ENCODE measurements around the gene RILP. TPM values are rescaled to one million over a fixed set of nuclear protein-coding genes. Genes with fewer than 3 reads are reported as not detected.
A peak's percentile ranks its signal among the peaks of the same experiment; 100 is the strongest.

The RILP gene
- total RNA-seq, 2 experiments from 2014 or later = 1.3 to 1.5 TPM

GRCh38 chr17:1643999-1644492 is 5.6 kb downstream of the RILP start:
- H3K36me3 ChIP-seq (ENCODE audit: insufficient read depth, low read length) = no peaks in the 10 kb centered on the region
- ChIA-PET POLR2A (interaction anchor here (0.6 to 0.7 kb wide), 2 partner anchors 16 to 120 kb away, joined by 3 read pairs; no protein-coding TSS in a partner anchor), CTCF (interaction anchor here (1.4 kb wide), 1 partner anchor 14 kb away, joined by 6 read pairs; no protein-coding TSS in a partner anchor)
- peaks cover 0 to 5% of the 10 kb centered on the region in 2 experiments for H3K9me3 ChIP-seq (ENCODE audit: control insufficient read depth in 1 of 2, insufficient read depth in 1 of 2, low read length in 2 of 2)
- Mint-ChIP-seq H3K4me3 (peak overlapping the region; percentile 83), H3K27me3 (no peaks in the 10 kb centered on the region), H3K4me1 (ENCODE audit: low read depth) (peaks cover 21% of the 10 kb centered on the region), H3K27ac (peak overlapping the region; percentile 71), H3K36me3 (ENCODE audit: low read depth) (peaks cover 4% of the 10 kb centered on the region), H3K9me3 (no peaks in the 10 kb centered on the region)
- DNase-seq = peak in 2 of 14 experiments; percentile 41 to 56
- no peak for TF ChIP-seq CTCF (IDR thresholded peaks at IDR 0.05)
- H3K4me1 ChIP-seq (ENCODE audit: insufficient read depth, low read length) = peaks cover 38% of the 10 kb centered on the region
- H3K4me3 ChIP-seq (ENCODE audit: low read length) = peak overlapping the region; percentile 33
- H3K27me3 ChIP-seq (ENCODE audit: control insufficient read depth in 1 of 2, insufficient read depth in 2 of 2, low read length in 2 of 2) = no peaks in the 10 kb centered on the region
- no peak for ATAC-seq (ENCODE audit: poor library complexity)
- intact Hi-C loops (cut with DNase I, micrococcal nuclease) = no loop called here
- no peak overlapping the region for H3K27ac ChIP-seq (ENCODE audit: low read depth in 1 of 2, low read length in 2 of 2)

GRCh38 chr17:1643293-1643998 is 6.2 kb downstream of the RILP start:
- peaks cover 0 to 5% of the 10 kb centered on the region in 2 experiments for H3K9me3 ChIP-seq (ENCODE audit: control insufficient read depth in 1 of 2, insufficient read depth in 1 of 2, low read length in 2 of 2)
- Mint-ChIP-seq H3K27ac (no peak overlapping the region), H3K27me3 (no peaks in the 10 kb centered on the region), H3K4me1 (ENCODE audit: low read depth) (peaks cover 21% of the 10 kb centered on the region), H3K4me3 (no peak overlapping the region), H3K36me3 (ENCODE audit: low read depth) (peaks cover 4% of the 10 kb centered on the region), H3K9me3 (no peaks in the 10 kb centered on the region)
- peak; percentile 90 for ATAC-seq (ENCODE audit: poor library complexity)
- peak; percentile 38 to 91 (median 65) for DNase-seq
- TF ChIP-seq CTCF (IDR thresholded peaks at IDR 0.05) = no peak
- H3K4me3 ChIP-seq (ENCODE audit: low read length) = peak overlapping the region; percentile 33
- no peak overlapping the region for H3K27ac ChIP-seq (ENCODE audit: low read depth in 1 of 2, low read length in 2 of 2)
- peaks cover 36% of the 10 kb centered on the region for H3K4me1 ChIP-seq (ENCODE audit: insufficient read depth, low read length)
- intact Hi-C loops (cut with DNase I, micrococcal nuclease) = no loop called here
- H3K27me3 ChIP-seq (ENCODE audit: control insufficient read depth in 1 of 2, insufficient read depth in 2 of 2, low read length in 2 of 2) = no peaks in the 10 kb centered on the region
- ChIA-PET POLR2A (interaction anchor here (0.6 to 0.7 kb wide), 2 partner anchors 15 to 121 kb away, joined by 3 read pairs; no protein-coding TSS in a partner anchor), CTCF (interaction anchor here (1.4 kb wide), 1 partner anchor 14 kb away, joined by 6 read pairs; no protein-coding TSS in a partner anchor)
- H3K36me3 ChIP-seq (ENCODE audit: insufficient read depth, low read length) = no peaks in the 10 kb centered on the region

- peaks cover 4% of the 10 kb centered on the region for H3K36me3 Mint-ChIP-seq (ENCODE audit: low read depth)
- intact Hi-C loops (cut with DNase I, micrococcal nuclease) = no loop called here
- no peak overlapping the region for H3K27ac ChIP-seq (ENCODE audit: low read depth in 1 of 2, low read length in 2 of 2)
- peaks cover 23% of the 10 kb centered on the region for H3K4me1 ChIP-seq (ENCODE audit: insufficient read depth, low read length)
- H3K36me3 ChIP-seq (ENCODE audit: insufficient read depth, low read length) = no peaks in the 10 kb centered on the region
- H3K9me3 Mint-ChIP-seq = no peaks in the 10 kb centered on the region
- ChIA-PET POLR2A (interaction anchor here (0.5 to 1.9 kb wide), 4 partner anchors 9 to 625 kb away, joined by 3 to 9 read pairs (median 3); partner anchors contain the start of gene RILP), CTCF (interaction anchor here (1.0 to 2.4 kb wide), 3 partner anchors 10 to 11 kb away, joined by 3 to 8 read pairs (median 4); no protein-coding TSS in a partner anchor)
- no peaks in the 10 kb centered on the region for H3K27me3 Mint-ChIP-seq
- peaks cover 0 to 5% of the 10 kb centered on the region in 2 experiments for H3K9me3 ChIP-seq (ENCODE audit: control insufficient read depth in 1 of 2, insufficient read depth in 1 of 2, low read length in 2 of 2)
- no peak overlapping the region for H3K4me3 ChIP-seq (ENCODE audit: low read length)
- H3K4me1 Mint-ChIP-seq (ENCODE audit: low read depth) = peaks cover 16% of the 10 kb centered on the region
- DNase-seq (no peak), ATAC-seq (ENCODE audit: poor library complexity) (no peak)
- no peak overlapping the region for H3K4me3 Mint-ChIP-seq
- TF ChIP-seq CTCF (IDR thresholded peaks at IDR 0.05) = no peak
- no peak overlapping the region for H3K27ac Mint-ChIP-seq
- H3K27me3 ChIP-seq (ENCODE audit: control insufficient read depth in 1 of 2, insufficient read depth in 2 of 2, low read length in 2 of 2) = no peaks in the 10 kb centered on the region
These were observed 8.6 kb downstream of the RILP start for GRCh38 chr17:1641065-1641403.
